Breast epithelium (tissue), 3 donors: ENCODE data around the gene ABHD5.
"Not testable (repeated sequence)": the region's sequence is repeated elsewhere in the genome, so short reads cannot be mapped to it uniquely, and the experiment has no call there.

Experiments
- CTCF ChIP-seq, 3 donors: fragments of 450-650 bp; IDR thresholded peaks; one replicate each; pipeline ENCODE4 v1.5.1; 2016 to 2017; ENCODE audit warnings: antibody characterized with exemption in 3 of 3, mild to moderate bottlenecking in 3 of 3, moderate library complexity in 3 of 3
- POLR2A ChIP-seq: fragments of 450-650 bp; IDR thresholded peaks from one replicate; pipeline ENCODE4 v1.6.1; 2016; ENCODE audit warnings: antibody characterized with exemption, mild to moderate bottlenecking, moderate library complexity
- POLR2AphosphoS5 ChIP-seq, 3 donors: sonication (generic); formaldehyde crosslinking; IDR thresholded peaks; one replicate each; pipeline ENCODE4 v1.6.1; 2017; ENCODE audit warnings: antibody characterized with exemption in 3 of 3

- TF ChIP-seq CTCF (IDR thresholded peaks at IDR 0.05); POLR2AphosphoS5 (IDR thresholded peaks at IDR 0.05); POLR2A: not testable (repeated sequence)
Measured at GRCh38 chr3:43678887-43679449, 11.8 kb upstream of the ABHD5 start.
